ENCODE data around the gene GRM5.

GRM5 gene

GRCh38 chr11:88617226-88617625 lies 448.6 kb downstream of the GRM5 start:
- no peak for DNase-seq

- no peak for DNase-seq
Measured at GRCh38 chr11:88604260-88604659, 461.5 kb downstream of the GRM5 start.

- DNase-seq = no peak
Measured at GRCh38 chr11:88603091-88603867, 462.5 kb downstream of the GRM5 start.

GRCh38 chr11:88597387-88597786 lies 468.4 kb downstream of the GRM5 start:
- no peak for DNase-seq

GRCh38 chr11:88596786-88597185 lies 469.0 kb downstream of the GRM5 start:
- DNase-seq = no peak

- no peak for DNase-seq
Measured at GRCh38 chr11:88594274-88594950, 471.4 kb downstream of the GRM5 start.

- DNase-seq = no peak
Measured at GRCh38 chr11:88590361-88590760, 475.4 kb downstream of the GRM5 start.

- DNase-seq = no peak
Measured at GRCh38 chr11:88583251-88583650, 482.5 kb downstream of the GRM5 start.

- no peak for DNase-seq
Measured at GRCh38 chr11:88579466-88579865, 486.3 kb downstream of the GRM5 start.

- no peak for DNase-seq
Measured at GRCh38 chr11:88576741-88577140, 489.0 kb downstream of the GRM5 start.

- no peak for DNase-seq
Measured at GRCh38 chr11:88575916-88576315, 489.9 kb downstream of the GRM5 start.

GRCh38 chr11:88569342-88569741 lies 496.4 kb downstream of the GRM5 start:
- no peak for DNase-seq

- DNase-seq = no peak
Measured at GRCh38 chr11:88555829-88556202, 510.0 kb downstream of the GRM5 start.

- DNase-seq = no peak
Measured at GRCh38 chr11:88555018-88555828, 510.6 kb downstream of the GRM5 start.

- no peak for DNase-seq
Measured at GRCh38 chr11:88553204-88553603, 512.6 kb downstream of the GRM5 start.

- DNase-seq = no peak
Measured at GRCh38 chr11:88552379-88553062, 513.3 kb downstream of the GRM5 start.

GRCh38 chr11:88544656-88545280 lies 521.0 kb downstream of the GRM5 start:
- no peak for DNase-seq

GRCh38 chr11:88543902-88544655 lies 521.7 kb downstream of the GRM5 start:
- DNase-seq = no peak

GRCh38 chr11:88541006-88541405 lies 524.8 kb downstream of the GRM5 start:
- DNase-seq = no peak

GRCh38 chr11:88538098-88538497 lies 527.7 kb downstream of the GRM5 start:
- DNase-seq = no peak

GRCh38 chr11:88537613-88538012 lies 528.2 kb downstream of the GRM5 start:
- DNase-seq = no peak
